Heart left ventricle (tissue), 13 donors: ENCODE measurements around the gene IGFL4.

Experiments used
- POLR2A ChIP-seq, 2 donors: fragments of 450-650 bp; IDR thresholded peaks; one replicate each; pipeline ENCODE4 v1.6.1; 2017; ENCODE audit warnings: antibody characterized with exemption in 2 of 2, mild to moderate bottlenecking in 2 of 2, moderate library complexity in 2 of 2
- TF ChIP-seq, protein P1 (sequence below), 12 donors: fragments of 200-600 bp; sonication (generic) in 4 of 12; IDR thresholded peaks; one replicate each; pipeline versions ENCODE4 v1.5.0 to v1.8.0; 2018 to 2022; ENCODE audit warnings: antibody characterized with exemption in 12 of 12, mild to moderate bottlenecking in 5 of 12
- donor health status: ischemic (EF 13 %, LVEDD 7.1; RV severe dilation, severe dysfunction).
- donor health status: DM: no; HTN: yes; CAD: no.
- donor health status: DM: no; HTN: no; CAD: no.
- donor health status: ischemic (EF 25% LVEDD 6.9; RV normal size, moderate dysfunction).
- donor health status: ischemic (EF 25% LVEDD 5.7; RV mildly dilated, moderate dysfunction).
- donor health status: ischemic (EF 35%, LVEDD 5.7; RV mildly dilated, moderate dysfunction).
- donor health status: nonischemic (EF 11% LVEDD 7.7; RV severe dilation, severe dysfunction).
- donor health status: DM: yes; HTN: yes; CAD: no.
- donor health status: PGD.
- donor health status: ischemic (EF 29% LVEDD 5.4; RV normal size, mild dysfunction).
- donor health status: nonischemic (EF 23%, LVEDD 6.1; RV moderate dilation, normal function).

DNA sequence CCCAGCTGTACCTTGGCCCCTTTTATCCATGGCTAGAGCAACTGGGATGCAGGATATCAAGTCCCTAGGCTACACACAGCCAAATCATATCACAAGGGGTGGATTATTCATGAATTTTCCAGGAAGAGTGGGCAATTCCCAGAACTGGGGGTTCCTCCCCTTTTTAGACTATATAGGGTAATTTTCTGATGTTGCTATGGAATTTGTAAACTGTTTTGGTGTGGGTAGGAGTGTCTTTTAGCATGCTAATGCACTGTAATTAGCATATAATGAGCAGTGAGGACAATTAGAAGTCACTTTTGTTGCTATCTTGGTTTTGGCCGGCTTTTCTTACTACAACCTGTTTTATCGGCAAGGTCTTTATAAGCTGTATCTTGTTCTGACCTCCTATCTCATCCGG lies 18.0 kb upstream of the IGFL4 start:
- TF ChIP-seq POLR2A (IDR thresholded peaks at IDR 0.05), result no peak
- TF ChIP-seq, protein P1, sequence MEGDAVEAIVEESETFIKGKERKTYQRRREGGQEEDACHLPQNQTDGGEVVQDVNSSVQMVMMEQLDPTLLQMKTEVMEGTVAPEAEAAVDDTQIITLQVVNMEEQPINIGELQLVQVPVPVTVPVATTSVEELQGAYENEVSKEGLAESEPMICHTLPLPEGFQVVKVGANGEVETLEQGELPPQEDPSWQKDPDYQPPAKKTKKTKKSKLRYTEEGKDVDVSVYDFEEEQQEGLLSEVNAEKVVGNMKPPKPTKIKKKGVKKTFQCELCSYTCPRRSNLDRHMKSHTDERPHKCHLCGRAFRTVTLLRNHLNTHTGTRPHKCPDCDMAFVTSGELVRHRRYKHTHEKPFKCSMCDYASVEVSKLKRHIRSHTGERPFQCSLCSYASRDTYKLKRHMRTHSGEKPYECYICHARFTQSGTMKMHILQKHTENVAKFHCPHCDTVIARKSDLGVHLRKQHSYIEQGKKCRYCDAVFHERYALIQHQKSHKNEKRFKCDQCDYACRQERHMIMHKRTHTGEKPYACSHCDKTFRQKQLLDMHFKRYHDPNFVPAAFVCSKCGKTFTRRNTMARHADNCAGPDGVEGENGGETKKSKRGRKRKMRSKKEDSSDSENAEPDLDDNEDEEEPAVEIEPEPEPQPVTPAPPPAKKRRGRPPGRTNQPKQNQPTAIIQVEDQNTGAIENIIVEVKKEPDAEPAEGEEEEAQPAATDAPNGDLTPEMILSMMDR (IDR thresholded peaks at IDR 0.05), result no peak
